Measurements from ENCODE around the gene TMEM258. TPM values are rescaled to one million over a fixed set of nuclear protein-coding genes. Genes with fewer than 3 reads are reported as not detected.

Gene TMEM258
- total and polyA plus RNA-seq, 2 donors (not counting 3 experiments of a cell fraction or from before 2014, with no cell fraction given) = 140 to 534 TPM

GRCh38 chr11:61794579-61794978 lies 2.2 kb upstream of the TMEM258 start:
- Histone ChIP-seq H3K79me2 (ENCODE audit: control insufficient read depth, insufficient read depth, low read length) (peaks cover 62% of the 10 kb centered on the region), H3K4me2 (ENCODE audit: insufficient read depth, low read length) (peak overlapping the region; percentile 5), H3K9me1 (replicated peaks; ENCODE audit: control insufficient read depth, extremely low read depth, insufficient read depth, low read length) (no peaks in the 10 kb centered on the region), H3K9me3 (replicated peaks; ENCODE audit: control insufficient read depth, insufficient read depth, low read length) (no peaks in the 10 kb centered on the region), H2AFZ (ENCODE audit: low read depth, low read length) (no peak overlapping the region), H3K27me3 (ENCODE audit: control insufficient read depth in 2 of 2, insufficient read depth in 2 of 2, low read length in 2 of 2) (no peaks in the 10 kb centered on the region), H3K4me1 (ENCODE audit: control insufficient read depth, extremely low read depth, insufficient read depth, low read length) (peaks cover 25% of the 10 kb centered on the region), H3K36me3 (ENCODE audit: control insufficient read depth in 2 of 2, extremely low read depth in 1 of 2, insufficient read depth in 2 of 2, low read length in 2 of 2) (peaks cover 0 to 11% of the 10 kb centered on the region in 2 experiments), H3K9ac (replicated peaks; ENCODE audit: extremely low read depth, insufficient read depth, low read length) (no peak overlapping the region), H3K4me3 (replicated peaks in 1 of 3; ENCODE audit: insufficient read depth in 1 of 3, low read depth in 1 of 3, low read length in 3 of 3) (no peak overlapping the region), H3K27ac (ENCODE audit: insufficient read depth, low read depth, low read length) (no peak overlapping the region), H4K20me1 (replicated peaks; ENCODE audit: control insufficient read depth, extremely low read depth, insufficient read depth, low read length) (no peaks in the 10 kb centered on the region)
- POLR2A ChIA-PET = no interaction called here
- intact Hi-C loops (cut with micrococcal nuclease) = loop anchor here (5.0 kb wide), 1 partner anchor 328 kb away; the partner anchor contains the start of gene INCENP
- CTCF ChIA-PET = no interaction called here
- FAIRE-seq (no peak), DNase-seq (ENCODE audit: low read depth, low spot score) (no peak)
- TF ChIP-seq GATA2 (IDR thresholded peaks at IDR 0.05; ENCODE audit: insufficient read depth, insufficient read length, low read depth, low read length) = no peak
- TF ChIP-seq MYC (IDR thresholded peaks at IDR 0.05; ENCODE audit: low read depth, low read length) = no peak
- TF ChIP-seq FOS (IDR thresholded peaks at IDR 0.05; ENCODE audit: borderline replicate concordance, insufficient read depth, low read length) = no peak
- no peak for TF ChIP-seq POLR2AphosphoS5 (IDR thresholded peaks at IDR 0.05; ENCODE audit: insufficient read depth, low read depth, low read length)
- no peak for TF ChIP-seq CTCF (IDR thresholded peaks at IDR 0.05; ENCODE audit: extremely low read depth in 1 of 2, insufficient read depth in 1 of 2, low read depth in 1 of 2, low read length in 2 of 2)
- no peak for TF ChIP-seq EZH2 (IDR thresholded peaks at IDR 0.05; ENCODE audit: borderline replicate concordance, low read depth, low read length, severe bottlenecking)
- TF ChIP-seq POLR2A (IDR thresholded peaks at IDR 0.05; ENCODE audit: low read depth, low read length) = no peak
- TF ChIP-seq JUN (IDR thresholded peaks at IDR 0.05; ENCODE audit: borderline replicate concordance, insufficient read depth, insufficient read length, low read depth) = no peak
- no peak for TF ChIP-seq MAX (IDR thresholded peaks at IDR 0.05; ENCODE audit: insufficient read depth, insufficient read length)
- dilution Hi-C loops (cut with MboI; ENCODE audit: extremely low pct_ligation_motif_present, low sequenced_read_pairs) = no loop called here
- no TSS peak for BruUV-seq (replicated peaks)
